Stimulated activated CD4-positive, alpha-beta T cell treated with anti-CD3 and anti-CD28 coated beads, TNF-alpha, amount 100 ng/mL, for 24 hours (primary cell): ENCODE results near the gene TMEM120B.
A peak's percentile ranks its signal among the peaks of the same experiment; 100 is the strongest.

Experiments used
- DNase-seq, 3 experiments: peaks; one replicate each; pipeline ENCODE4 v3.0.0-alpha.2; 2020; ENCODE audit warnings: low read depth in 3 of 3

Gene TMEM120B

GRCh38 chr12:121804417-121805111, 92.0 kb downstream of the TMEM120B start:
- DNase-seq: no peak

DNA sequence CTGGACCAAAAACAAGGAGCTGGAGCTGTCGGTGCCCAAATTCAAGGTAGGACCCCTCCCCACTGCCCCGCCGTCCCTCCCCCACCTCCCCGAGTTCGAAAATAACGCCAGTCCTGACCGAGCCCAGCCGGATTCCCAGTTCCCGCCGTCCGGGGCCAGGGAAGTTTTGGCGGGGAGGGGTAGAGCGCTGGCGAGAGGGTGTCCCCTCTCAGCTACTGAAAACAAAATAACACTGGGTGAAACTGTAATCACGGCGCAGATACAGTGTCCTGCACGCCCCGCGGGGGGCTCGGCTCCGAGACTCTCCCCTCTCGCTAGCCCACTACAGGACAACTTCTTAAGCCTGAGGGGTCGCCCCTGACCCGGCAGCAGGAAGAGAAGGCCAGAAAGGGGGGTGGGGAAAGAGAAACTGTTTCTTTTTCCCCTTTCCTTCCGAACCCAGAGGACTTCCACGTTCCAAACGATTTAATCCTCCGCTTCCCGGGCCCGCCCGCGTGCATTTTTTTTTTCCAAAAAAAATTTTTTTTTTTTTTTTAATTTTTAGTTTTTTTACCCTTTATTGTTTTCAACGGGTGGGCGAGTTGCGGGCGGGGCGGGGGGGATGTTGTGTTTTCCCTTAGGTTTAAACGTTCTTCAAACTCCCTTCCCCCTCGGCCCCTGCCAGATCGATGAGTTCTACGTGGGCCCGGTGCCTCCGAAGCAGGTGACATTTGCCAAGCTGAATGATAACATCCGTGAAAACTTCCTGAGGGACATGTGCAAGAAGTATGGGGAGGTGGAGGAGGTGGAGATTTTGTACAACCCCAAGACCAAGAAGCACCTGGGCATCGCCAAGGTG, 92.8 kb downstream of the TMEM120B start:
- DNase-seq: no peak

DNA sequence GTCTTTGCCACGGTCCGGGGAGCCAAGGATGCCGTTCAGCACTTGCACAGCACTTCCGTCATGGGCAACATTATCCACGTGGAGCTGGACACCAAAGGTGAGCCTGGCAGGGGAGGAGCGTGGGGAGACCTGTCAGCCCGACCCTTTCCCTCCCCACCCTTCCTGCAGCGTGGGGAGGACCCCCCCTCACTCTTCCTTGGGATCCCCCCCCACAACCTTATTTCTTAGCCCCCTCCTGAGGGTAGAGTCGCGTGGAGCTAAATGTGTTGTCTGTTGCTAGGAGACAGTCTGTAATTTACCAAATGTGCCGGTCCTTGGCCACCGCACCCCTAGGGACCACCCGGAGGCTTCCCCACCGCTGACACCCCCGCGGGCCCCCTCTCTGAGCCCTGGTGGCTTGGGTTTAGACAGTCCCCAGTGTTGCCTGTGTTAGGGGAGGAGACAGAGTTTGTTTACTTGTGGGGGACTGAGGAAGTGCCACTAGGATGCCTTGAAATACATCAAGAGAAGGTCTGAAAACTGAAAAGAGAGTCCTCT, 93.5 kb downstream of the TMEM120B start:
- DNase-seq: no peak

DNA sequence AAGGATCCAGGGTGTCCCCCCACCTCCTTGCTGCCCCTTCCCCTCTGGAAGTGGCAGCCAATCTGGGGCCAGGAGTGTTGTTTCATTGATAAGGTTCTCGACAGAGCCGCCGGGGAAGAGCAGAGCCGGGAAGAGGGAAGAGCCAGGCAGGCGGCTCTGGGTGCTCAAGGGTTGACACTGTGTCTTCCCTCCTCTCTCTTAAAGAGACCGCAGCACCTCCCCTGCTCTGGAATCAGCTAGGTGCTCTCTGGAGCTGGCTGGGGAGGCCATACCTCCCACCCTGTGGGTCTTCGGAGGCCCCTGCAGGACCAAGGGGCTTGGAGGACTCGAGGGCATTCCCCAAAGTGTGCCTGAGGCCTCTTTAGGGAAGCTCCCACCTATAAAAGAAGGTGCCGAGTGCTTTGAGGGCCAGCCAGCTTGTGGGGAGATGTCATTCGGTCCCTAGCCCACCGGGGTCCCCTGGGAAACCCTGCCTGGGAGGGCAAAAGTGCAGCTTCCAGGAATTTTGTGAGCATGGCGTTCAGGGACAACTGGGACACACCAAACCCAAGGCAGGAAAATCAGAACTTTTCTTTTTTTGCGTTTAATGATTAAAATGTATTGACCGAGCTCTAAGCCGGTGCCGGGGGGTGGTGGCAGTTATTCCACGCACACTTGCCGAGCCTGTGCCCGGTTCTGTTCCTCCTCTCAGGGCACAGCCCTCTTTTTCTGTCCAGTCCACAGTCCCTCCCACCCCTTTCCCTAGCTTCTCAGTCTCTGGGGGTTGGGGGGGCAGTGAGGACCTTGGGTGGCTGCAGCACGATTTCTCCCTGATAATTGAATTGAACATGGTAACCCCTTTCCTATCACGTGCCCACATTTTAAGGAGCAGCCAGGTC, 94.2 kb downstream of the TMEM120B start:
- DNase-seq: no peak

DNA sequence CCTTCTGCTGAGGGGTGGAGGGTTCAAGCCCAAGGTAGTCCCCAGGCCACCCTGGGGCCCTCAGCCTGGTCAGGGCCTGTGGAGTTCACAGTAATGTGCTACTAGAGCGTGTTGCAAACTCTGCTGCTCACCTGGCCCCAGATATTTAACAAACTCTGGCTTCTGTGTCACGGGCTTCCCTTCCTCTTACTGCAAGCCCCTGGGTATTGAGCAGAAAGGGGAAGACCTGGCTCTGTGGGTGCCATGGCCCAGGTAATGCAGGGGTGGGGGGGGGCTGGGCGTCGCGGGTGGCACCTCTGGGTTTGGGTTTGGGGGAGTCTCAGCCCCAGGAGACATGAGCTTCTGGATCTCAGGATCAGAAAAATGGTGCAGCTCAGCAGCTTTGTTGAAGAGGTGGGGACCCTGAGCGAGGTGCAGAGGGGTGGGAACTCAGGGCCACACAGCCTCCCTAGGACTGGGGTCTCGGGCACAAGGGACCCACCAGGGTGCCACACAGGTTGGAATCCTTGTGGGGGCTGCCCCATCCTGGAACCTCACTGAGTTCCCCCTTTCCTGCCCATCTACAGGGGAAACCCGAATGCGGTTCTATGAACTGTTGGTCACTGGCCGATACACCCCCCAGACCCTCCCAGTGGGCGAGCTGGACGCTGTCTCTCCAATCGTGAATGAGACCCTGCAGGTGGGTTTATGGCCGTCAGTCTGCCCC, 95.2 kb downstream of the TMEM120B start:
- DNase-seq: no peak

GRCh38 chr12:121808623-121809022, 96.1 kb downstream of the TMEM120B start:
- no peak for DNase-seq

GRCh38 chr12:121809712-121810116, 97.2 kb downstream of the TMEM120B start:
- DNase-seq: no peak

DNA sequence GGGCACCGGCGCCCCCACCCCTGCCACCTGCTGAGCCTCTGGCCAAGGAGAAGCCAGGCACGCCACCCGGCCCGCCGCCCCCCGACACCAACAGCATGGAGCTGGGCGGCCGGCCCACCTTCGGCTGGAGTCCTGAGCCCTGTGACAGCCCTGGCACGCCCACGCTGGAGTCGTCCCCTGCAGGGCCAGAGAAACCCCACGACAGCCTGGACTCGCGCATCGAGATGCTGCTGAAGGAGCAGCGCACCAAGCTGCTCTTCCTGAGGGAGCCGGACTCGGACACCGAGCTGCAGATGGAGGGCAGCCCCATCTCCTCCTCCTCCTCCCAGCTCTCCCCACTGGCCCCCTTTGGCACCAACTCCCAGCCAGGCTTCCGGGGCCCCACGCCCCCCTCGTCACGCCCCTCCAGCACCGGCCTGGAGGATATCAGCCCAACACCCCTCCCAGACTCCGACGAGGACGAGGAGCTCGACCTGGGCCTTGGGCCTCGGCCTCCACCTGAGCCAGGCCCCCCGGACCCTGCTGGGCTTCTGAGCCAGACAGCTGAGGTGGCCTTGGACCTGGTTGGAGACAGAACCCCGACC, 97.8 kb downstream of the TMEM120B start:
- no peak for DNase-seq

DNA sequence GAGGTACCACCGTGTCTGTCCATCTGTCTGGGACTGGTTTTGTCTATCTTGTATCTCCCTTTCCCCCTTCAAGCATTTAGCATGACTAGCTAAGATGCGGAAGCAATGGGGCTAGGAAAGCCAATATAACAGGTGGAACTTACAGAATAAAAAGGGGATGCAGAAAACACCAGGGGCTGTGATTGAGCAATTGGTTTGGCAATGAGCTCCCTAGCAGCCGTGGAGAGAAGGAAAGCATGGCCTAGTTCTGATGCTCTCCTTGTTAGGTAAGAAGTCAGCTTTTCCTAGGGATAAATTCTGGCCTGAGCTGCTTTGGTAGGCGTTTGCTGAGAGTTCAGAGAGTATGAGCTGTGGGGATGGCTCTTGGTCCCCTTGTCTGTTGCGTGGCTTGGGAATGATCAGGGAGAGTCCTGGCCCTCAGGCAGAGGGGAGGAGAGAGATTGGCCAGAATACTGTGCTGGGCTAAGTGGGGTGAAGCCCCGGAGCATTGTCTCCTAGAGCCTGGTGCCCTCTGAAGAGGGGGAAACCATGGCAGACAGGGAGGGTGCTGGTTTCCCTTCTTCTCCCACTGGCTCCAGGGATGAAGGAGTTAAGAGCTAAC, 98.4 kb downstream of the TMEM120B start:
- no peak for DNase-seq

- peak in 1 of 3 experiments; percentile 60 for DNase-seq
These were observed 99.1 kb downstream of the TMEM120B start for GRCh38 chr12:121811434-121812319.

DNA sequence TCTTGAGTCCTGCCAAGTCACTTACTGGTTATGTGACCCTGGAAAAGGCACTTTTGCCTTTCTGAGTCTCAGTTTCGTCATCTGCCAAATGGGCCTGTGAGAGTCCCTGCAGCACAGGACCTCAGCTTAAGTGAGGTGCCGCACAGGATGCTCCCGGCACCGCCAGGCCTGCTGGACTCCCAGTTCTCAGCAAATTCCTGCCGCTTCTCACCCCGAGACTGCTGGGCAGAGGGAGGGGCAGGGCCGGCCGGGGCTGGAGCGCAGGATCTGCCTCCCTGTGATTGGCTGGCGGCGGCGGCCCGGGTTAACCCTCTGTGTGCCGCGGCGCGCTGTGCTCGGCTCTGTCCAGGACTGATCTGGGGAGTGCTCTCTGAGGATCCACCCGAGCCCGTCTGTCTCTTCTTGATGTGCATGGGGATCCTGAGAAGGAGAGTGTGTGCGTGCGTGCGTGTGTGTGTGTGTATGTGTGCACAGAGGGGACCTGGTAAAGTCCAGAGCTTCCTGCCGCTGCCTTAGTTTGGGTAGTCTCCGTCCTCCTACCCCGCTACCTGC, 99.8 kb downstream of the TMEM120B start:
- peak in 1 of 3 experiments; percentile 59 for DNase-seq

GRCh38 chr12:121812921-121813896, 100.7 kb downstream of the TMEM120B start:
- no peak for DNase-seq

DNA sequence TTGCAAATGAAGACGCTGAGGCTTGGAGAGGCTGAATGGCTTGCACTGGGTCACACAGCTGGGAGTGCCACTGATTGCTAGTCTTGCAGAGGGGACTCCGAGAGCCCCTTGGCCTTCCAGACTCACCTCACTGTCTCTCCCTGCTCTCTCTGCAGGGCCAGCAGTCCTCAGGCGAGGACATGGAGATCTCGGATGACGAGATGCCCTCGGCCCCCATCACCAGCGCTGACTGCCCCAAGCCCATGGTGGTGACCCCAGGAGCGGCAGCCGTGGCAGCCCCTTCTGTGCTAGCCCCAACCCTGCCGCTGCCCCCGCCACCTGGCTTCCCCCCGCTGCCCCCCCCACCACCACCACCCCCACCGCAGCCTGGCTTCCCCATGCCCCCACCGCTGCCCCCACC, 101.4 kb downstream of the TMEM120B start:
- no peak for DNase-seq

GRCh38 chr12:121814429-121815119, 102.0 kb downstream of the TMEM120B start:
- DNase-seq: no peak

DNA sequence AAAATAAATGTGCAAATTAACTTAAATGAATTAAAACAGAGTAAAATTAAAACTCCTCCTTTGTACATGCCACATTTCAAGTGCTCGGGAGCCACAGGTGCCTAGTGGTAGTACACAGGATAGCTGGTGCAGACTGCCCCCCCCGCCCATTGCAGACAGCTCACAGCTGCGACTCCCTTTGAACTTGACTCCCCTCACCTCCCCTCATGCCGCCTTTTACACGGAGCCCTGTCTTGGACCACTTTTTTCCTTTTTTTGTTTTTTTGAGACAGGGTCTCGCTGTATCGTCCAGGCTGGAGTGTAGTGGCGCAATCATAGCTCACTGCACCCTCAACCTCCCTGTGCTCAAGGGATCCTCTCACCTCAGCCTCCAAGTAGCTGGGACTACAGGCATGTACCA, 102.7 kb downstream of the TMEM120B start:
- no peak for DNase-seq

DNA sequence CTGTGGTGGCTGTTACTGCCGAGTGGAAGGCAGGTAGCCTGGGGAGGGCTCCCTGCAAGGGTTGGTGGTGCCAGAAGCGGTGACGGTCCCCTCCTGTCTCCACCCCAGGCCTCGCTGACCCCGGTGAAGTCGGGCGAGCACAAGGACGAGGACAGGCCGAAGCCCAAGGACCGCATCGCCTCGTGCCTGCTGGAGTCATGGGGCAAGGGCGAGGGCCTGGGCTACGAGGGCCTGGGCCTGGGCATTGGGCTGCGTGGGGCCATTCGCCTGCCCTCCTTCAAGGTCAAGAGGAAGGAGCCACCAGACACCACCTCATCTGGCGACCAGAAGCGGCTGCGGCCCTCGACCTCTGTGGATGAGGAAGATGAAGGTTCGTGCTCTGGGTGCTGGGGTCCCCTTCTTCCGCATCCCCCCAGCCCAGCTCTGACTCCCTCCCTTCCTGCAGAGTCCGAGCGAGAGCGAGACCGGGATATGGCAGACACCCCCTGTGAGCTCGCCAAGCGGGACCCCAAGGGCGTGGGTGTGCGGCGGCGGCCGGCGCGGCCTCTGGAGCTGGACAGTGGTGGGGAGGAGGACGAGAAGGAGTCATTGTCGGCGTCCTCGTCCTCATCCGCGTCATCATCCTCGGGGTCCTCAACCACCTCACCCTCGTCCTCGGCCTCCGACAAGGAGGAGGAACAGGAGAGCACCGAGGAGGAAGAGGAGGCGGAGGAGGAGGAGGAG, 104.5 kb downstream of the TMEM120B start:
- DNase-seq: no peak

DNA sequence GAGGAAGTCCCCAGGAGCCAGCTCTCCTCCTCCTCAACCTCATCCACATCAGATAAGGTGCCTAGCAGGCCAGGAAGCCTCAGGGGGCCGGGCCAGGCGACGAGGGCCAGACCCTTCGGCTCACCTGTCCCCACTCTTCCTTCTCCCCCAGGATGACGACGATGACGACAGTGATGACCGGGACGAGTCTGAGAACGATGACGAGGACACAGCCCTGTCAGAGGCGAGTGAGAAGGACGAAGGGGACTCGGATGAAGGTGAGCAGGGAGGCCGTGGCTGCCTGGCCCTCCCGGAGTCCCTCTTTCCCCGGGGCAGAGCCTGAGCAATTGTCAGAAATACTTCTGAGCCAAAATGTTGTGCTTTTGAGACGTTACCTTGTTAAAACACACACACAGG, 105.1 kb downstream of the TMEM120B start:
- no peak for DNase-seq
